GM18526 (cell line): ENCODE results near the gene PID1.

Source experiments
- POLR2A ChIP-seq: IDR thresholded peaks from 3 replicates; pipeline ENCODE4 v1.6.1; 2011; ENCODE audit not compliant: insufficient read length; ENCODE audit errors: extremely low read depth

PID1 gene

DNA sequence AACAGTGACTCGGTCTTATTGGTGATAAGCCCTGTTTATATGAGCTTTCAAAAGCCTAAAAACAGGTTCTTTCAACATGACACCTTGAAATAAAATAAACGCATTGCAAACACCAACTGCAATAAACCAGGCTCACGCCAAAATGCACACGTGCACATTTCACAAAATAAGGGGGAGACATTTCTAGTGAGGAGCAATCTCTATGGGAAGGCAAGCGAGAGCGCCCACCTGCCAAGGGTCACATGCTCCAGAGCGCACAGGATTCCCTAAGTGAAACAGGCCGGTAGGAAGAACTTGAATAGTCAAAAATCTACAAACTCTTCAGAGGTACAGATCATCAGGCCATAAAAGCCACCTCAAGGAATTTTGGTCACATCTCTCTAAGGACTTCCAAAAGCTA is 1.9 kb downstream of the PID1 start:
- TF ChIP-seq POLR2A: no peak

DNA sequence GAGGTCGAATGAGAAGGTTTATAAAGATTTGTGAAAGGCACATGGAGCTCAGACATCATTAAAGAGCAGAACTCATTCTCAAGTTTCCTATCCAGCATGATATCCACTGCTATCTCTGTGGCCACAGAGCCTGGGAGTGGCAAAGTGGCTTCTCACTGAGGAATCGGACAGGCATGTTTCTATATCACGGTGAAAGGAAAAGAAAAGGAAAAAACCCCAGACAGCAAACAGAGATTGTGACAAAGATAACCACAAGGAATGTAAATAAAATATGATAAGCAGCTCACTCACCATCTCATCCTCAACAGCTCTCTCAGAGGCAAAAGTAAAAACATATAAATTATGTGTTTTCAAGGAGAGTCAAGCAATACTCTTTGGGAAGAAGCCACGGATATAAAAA is 2.5 kb downstream of the PID1 start:
- TF ChIP-seq POLR2A: no peak

DNA sequence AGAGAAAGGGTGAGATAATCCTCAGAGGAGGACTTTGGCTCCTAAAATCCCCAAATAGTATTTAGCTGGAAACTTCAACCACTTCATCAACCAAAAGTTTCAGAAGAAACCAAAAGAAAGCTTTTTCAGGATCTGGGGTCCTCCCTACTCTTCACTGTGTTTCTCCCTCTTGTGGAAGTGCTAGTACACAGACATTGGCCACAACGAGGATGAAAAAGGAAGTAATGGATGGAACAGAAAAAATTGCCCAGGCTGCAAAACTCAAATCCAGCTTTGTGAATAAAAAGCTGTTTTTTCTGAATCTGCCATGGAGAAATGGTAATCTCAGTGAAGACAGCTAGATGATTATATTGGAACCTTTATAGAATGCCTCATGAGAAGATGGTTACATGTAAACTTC is 4.0 kb downstream of the PID1 start:
- no peak for TF ChIP-seq POLR2A

DNA sequence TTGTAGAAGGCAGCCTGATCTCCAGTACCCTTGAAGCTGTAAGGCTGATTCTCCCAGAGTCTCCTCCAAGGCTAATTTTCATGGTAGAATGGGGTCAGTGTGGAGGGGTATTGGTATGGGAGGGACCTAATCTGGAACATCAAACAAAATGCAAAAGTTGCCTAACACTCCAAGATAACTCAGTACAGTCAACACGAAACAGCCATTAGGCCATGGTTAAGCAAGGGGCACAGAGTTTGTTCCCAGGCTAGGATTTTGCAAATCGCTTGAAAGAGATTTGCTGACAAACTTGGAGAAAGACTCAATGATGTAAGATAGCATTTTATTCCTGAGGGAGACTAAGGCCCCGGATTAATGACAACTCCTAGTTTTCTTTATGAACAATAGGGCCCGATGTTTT is 5.4 kb downstream of the PID1 start:
- TF ChIP-seq POLR2A: no peak

DNA sequence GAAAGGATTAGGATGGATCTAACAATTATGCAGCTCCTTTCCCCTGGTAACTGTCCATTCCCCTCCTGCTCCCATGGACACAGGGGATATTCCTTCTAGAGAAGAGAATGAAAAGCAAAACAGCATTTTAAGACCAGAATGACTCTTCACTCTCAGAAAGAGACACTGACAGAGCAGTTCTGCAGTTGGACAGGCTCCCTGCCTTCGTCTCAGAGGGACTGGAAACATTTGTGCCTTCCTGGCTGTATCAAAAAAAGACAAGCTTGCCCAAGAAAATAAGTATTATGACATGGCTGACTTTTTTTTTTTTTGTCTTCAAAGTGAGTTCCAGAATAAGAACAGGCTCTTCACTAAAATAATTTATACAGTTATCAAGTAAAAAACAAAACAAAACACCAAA is 9.5 kb downstream of the PID1 start:
- TF ChIP-seq POLR2A: no peak

DNA sequence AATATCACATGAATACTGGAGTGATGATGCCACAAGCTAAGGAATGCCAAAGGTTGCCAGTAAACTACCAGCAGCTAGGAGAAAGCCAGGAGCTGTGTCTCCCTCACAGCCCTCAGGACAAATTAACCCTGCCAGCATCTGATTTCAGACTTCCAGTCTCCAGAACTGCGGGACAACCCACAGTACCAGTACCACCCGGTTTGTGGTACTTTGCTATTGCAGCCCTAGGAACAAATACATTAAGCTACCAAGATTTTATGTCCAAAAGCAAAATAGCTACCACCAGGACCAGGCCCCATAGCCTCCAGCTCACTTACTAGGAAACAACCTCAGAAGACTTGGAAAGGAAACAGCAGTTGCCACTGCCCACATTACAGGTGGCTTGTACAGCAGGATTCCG is 10.0 kb downstream of the PID1 start:
- no peak for TF ChIP-seq POLR2A

DNA sequence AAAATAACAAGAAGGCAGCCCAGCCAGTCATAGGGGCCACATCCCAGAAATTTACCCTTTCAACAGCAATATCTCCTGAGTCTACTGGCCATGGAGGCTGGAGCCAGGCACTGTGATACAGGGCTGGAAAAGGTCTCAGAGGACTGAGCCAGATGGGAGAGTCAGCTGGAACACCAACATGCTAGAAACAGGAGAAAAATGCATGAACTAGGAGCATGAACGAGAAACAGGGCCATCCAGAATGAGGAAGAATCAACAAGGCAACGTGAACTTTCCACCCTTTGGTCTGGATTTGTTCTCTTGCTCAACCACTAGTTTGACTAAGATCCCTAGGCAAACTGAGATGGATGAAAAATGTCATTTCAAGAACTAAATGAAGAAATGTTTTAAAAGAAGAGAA is 13.1 kb downstream of the PID1 start:
- TF ChIP-seq POLR2A: no peak

DNA sequence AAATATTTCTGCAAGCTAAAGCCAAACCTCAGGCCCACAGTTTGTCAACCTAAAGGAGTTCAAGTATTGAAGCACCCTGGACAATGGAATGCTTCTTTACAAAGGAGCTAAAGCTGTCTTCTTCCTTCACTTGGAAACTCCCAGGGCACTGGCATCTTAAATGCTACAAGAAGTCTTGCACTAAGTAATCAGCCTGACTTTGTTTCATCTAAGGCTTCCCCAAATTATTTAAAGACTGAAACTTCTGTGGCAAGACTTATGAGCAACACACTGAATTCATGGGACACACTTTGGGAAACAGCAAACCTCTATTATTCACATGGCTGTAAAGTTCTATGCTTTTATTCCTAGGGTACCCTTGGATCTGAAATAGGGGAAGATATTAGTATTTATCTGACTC is 14.7 kb downstream of the PID1 start:
- TF ChIP-seq POLR2A: no peak

DNA sequence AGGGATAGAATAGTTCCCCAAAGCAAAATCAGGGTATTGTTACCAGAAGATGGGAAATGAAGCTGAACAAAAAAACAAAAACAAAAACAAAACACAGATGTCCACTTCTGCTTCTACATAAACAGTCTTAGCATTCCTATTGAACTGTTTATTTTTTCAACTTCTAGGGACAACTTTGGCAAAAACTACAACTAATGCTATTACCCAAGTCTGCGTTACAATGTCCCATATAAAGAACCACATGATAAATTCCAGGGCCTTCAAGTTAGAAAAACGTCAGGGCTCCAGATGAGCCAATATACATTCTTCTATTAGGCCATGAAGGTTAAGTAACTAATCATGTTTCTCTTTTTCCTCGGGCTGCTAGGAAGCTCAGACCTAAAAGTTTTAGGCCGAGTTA is 16.9 kb downstream of the PID1 start:
- no peak for TF ChIP-seq POLR2A

DNA sequence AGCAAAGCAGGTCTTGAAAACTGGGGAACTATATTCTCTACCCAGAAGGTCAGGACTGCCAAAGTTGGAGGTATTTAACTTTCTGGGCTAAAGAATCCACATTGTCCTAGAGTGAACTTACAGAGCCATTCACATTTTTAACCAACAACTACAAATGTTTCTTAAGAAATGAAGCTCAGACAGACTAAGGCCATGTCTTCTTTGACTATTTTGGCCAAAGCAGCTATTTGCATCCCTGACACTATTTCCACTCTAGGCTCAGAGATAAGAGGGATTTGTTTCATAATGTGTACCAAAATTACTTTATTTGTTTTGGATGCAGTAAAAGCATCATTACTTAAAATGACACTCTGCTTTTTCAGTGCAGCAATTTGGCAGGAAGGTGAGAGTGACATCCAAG is 18.1 kb downstream of the PID1 start:
- TF ChIP-seq POLR2A: no peak

DNA sequence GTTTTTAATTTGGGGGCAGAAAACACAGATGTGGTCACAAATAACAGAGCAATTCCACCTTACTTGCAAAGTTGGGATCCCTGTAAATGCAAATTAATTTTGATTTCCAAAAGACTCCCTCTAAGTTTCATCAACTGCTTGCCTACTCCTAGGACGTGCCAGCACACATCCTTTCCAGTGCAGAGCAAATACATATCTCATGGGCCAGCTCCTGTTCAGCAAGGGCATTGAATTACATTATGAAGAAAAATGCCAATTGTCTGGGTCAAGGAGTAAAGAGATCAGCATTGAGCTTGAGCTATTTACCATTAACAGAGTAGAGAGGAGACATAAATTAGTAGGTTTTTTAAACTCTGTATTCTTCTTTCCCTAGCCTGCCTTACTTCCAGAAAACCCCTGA is 18.8 kb downstream of the PID1 start:
- TF ChIP-seq POLR2A: no peak

DNA sequence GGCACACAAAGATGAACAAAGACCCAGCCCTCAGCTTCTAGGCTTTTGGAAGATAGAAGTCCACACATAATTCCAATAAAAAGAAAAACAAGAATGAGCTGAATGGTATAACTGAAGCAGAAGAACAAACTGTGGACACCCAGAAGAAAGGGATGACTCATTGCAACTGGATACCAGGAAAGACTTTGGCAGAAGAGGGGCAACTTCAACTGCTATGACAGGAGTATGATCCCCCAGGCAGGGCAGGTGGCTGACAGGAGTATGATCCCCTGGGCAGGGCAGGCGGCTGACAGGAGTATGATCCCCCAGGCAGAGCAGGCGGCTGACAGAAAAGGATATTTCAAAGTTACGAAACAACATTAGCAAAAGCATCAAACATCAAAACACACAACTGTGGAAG is 21.6 kb downstream of the PID1 start:
- TF ChIP-seq POLR2A: no peak

DNA sequence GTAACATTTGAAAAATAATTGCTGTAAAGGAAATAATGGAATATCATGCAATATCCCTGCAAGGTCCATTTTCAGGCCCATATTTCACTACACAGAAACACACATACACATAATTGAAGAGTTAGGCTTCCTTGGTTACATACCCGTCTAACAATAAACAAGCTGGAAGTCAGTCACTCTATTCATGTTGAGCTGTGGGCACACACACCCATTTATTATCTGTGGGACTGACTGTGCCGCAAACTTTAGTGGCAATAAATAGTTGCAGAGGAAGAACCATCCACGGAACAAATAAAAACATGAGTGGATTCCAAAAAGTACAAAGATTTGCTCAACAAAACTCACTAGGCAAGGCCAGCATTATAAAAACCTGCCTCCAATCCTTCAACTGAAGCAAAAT is 24.8 kb downstream of the PID1 start:
- no peak for TF ChIP-seq POLR2A

DNA sequence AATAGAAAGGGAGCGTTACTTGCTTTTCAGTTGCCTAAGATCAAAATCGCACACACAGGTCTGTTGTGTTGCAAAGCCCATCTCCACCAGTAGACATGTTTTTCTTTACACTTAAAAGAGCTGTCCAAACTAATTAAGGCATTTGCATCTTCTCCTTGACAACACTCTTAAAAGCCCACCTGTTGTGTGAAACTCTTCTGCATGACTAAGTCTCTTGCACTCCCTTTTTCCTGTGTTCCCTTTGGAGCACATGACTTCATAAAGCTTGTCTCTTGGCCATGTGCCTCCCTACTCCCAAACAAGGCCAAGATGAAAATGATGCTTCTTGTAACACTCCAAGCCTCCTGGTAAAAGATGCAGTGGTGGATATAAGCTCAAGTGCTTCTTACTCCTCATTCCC is 26.1 kb downstream of the PID1 start:
- TF ChIP-seq POLR2A: no peak

DNA sequence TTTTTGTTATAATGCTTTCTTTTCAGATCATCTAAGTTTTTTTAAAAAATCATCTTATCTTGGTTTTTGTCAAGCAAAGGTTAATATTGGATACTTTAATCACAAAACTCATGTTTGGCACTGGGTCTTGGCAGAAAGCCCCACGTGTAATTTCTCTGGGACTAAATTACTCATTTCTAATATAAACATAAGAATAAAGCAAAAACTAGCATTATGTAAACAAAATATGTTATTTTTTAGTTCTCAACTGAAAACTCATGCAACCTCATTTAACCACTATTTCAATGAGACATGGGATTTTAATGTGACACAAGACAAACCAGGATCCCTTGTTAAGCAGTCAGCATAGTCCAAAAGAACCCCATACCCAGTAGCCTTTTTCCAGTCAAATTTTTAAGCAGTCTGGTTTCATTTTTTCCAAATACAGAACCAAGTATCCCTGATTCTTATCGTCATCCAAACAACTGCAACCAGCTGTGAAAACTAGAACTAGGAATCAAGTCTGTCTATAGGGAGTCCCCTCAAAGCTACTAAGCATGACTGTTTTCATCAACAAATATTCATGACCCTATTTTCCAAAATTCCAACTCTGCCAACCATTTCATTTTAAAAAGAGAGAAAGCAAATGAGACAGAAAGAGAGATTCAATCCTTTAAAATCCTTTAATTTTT is 27.1 kb downstream of the PID1 start:
- TF ChIP-seq POLR2A: no peak

DNA sequence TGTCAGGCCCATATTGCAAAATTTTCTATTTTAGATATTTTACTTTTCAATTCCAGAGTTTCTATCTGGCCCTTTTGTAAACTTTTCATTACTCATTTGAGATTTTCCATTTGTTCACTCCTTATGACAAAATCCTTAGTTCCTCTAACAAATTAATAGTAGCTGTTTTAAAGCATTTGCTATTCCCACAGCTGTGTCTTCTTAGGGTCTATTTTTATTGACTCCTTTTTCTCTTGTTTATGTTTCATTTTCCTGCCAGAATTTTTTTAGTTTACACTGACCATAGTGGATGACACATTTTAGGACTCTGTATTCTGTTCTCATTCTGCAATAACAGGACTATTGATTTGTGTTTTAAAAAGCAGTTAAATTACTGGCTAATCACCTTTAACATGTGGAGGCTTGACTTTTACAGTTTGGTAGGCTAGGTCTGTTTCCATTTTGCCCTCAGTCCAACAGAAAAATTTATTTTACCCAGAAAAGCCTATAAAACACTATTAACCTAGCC is 30.0 kb downstream of the PID1 start:
- no peak for TF ChIP-seq POLR2A

DNA sequence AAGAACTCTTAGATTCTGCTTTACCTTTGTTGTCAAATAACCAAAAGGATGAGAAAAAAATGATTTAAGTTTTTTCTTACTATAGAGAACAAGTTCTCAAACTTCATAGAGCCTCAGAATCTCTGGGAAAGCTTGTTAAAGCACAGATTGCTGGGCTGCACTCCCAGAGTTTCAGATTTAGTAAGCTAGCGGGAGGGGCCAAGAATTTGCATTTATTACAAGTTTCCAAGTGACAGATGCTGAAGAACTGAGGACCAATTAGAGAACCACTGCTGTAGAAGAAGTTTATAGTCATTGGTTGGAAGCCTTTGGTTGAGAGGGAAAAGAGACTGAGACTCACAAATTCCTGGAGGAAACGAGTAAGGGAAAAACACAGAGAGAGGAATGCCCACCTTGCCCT is 32.1 kb downstream of the PID1 start:
- no peak for TF ChIP-seq POLR2A
